HEK293T (cell line): ENCODE results near the gene WDR1.

Source experiments
- CTCF ChIA-PET: fragments of 350-600 bp; formaldehyde crosslinking; extraction: SDS; loops from one replicate; lab custom pipeline; 2021; ENCODE audit warnings: antibody characterized with exemption, inconsistent platforms; lab: Yijun Ruan, JAX
- POLR2A ChIA-PET: fragments of 350-600 bp; formaldehyde crosslinking; extraction: SDS; loops from one replicate; lab custom pipeline; 2020; ENCODE audit warnings: antibody characterized with exemption, inconsistent platforms; lab: Yijun Ruan, JAX
- DNase-seq: peaks from one replicate; pipeline ENCODE4 v3.0.0; 2012; ENCODE audit warnings: mixed read lengths; ENCODE audit errors: extremely low spot score
- ARNT ChIP-seq: fragments of 450-650 bp; IDR thresholded peaks from 2 replicates; pipeline ENCODE4 v1.6.1; 2017; ENCODE audit warnings: mild to moderate bottlenecking
- BHLHE40 ChIP-seq: fragments of 450-650 bp; IDR thresholded peaks from 2 replicates; pipeline ENCODE4 v1.6.1; 2016; ENCODE audit warnings: mild to moderate bottlenecking, moderate library complexity, borderline replicate concordance
- CTBP1 ChIP-seq: fragments of 450-650 bp; IDR thresholded peaks from 2 replicates; pipeline ENCODE4 v1.6.1; 2016; ENCODE audit warnings: borderline replicate concordance
- ELF4 ChIP-seq: fragments of 450-650 bp; IDR thresholded peaks from 2 replicates; pipeline ENCODE4 v1.6.1; 2017; ENCODE audit warnings: antibody characterized with exemption
- FOXA1 ChIP-seq: fragments of 450-650 bp; IDR thresholded peaks from 2 replicates; pipeline ENCODE4 v1.6.1; 2016; ENCODE audit warnings: mild to moderate bottlenecking
- FOXK2 ChIP-seq: fragments of 450-650 bp; IDR thresholded peaks from 2 replicates; pipeline ENCODE4 v1.6.1; 2016; ENCODE audit warnings: mild to moderate bottlenecking
- FOXM1 ChIP-seq: fragments of 450-650 bp; IDR thresholded peaks from 2 replicates; pipeline ENCODE4 v1.6.1; 2017; ENCODE audit warnings: mild to moderate bottlenecking, borderline replicate concordance
- HDGF ChIP-seq: fragments of 450-650 bp; IDR thresholded peaks from 2 replicates; pipeline ENCODE4 v1.6.1; 2017; ENCODE audit warnings: antibody characterized with exemption, borderline replicate concordance
- L3MBTL2 ChIP-seq: fragments of 450-650 bp; conservative IDR thresholded peaks from 2 replicates; pipeline ENCODE4 v1.6.1; 2016; ENCODE audit warnings: mild to moderate bottlenecking
- LEF1 ChIP-seq: fragments of 450-650 bp; IDR thresholded peaks from 2 replicates; pipeline ENCODE4 v1.6.1; 2017; ENCODE audit warnings: mild to moderate bottlenecking, borderline replicate concordance
- NFRKB ChIP-seq: fragments of 450-650 bp; IDR thresholded peaks from 2 replicates; pipeline ENCODE4 v1.6.1; 2016; ENCODE audit warnings: mild to moderate bottlenecking, moderate library complexity
- SP1 ChIP-seq: fragments of 450-650 bp; IDR thresholded peaks from 2 replicates; pipeline ENCODE4 v1.6.1; 2017
- SUZ12 ChIP-seq: fragments of 450-650 bp; IDR thresholded peaks from 2 replicates; pipeline ENCODE4 v1.6.1; 2016; ENCODE audit warnings: mild to moderate bottlenecking
- TARDBP ChIP-seq: fragments of 450-650 bp; IDR thresholded peaks from 2 replicates; pipeline ENCODE4 v1.6.1; 2016
- ZNF384 ChIP-seq: fragments of 450-650 bp; IDR thresholded peaks from 2 replicates; pipeline ENCODE4 v1.6.1; 2016
- TF ChIP-seq, protein P1 (sequence below): fragments of 450-650 bp; IDR thresholded peaks from 2 replicates; pipeline ENCODE4 v1.6.1; 2016

WDR1 gene

GRCh38 chr4:10031668-10032590 is 84.7 kb downstream of the WDR1 start:
- TF ChIP-seq CTBP1, result no peak
- no peak for TF ChIP-seq BHLHE40
- no peak for TF ChIP-seq L3MBTL2
- TF ChIP-seq SUZ12, result no peak
- no peak for TF ChIP-seq FOXA1
- TF ChIP-seq NFRKB, result no peak

DNA sequence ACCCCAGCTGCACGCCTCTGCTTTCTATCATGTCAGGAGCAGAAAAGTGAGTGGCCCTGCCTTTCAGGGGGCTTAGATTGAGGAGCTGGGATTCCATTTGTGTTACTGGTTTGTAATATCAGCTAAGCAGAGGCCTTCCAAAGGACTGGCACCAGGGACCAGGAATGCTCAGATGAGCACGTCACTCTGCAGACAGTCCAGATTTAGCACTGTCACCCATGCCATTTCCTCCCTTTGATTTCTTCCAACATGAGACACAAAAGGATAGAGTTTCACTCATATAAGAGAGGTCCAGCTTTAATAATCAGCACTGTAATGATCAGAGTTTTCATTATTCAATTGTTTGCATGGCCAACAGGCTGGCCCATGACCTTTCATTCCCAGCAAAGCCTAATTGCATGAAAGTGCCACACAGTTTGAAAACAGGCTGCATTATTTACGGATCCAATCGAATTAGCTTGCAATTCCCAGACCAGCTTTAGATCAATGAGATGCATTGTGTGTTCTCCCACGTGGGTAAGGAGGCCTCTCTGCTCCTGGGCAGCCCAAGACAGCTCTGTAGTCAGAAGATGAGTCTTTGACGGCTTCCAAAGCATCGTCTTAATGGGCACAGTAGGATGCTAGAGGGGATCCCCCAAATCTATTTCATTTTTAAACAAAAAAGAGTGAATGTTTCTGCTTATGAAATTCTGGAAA is 85.5 kb downstream of the WDR1 start:
- DNase-seq, result no peak
- TF ChIP-seq, protein P1, sequence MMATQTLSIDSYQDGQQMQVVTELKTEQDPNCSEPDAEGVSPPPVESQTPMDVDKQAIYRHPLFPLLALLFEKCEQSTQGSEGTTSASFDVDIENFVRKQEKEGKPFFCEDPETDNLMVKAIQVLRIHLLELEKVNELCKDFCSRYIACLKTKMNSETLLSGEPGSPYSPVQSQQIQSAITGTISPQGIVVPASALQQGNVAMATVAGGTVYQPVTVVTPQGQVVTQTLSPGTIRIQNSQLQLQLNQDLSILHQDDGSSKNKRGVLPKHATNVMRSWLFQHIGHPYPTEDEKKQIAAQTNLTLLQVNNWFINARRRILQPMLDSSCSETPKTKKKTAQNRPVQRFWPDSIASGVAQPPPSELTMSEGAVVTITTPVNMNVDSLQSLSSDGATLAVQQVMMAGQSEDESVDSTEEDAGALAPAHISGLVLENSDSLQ, result no peak
- TF ChIP-seq FOXK2 (no peak), ARNT (no peak), FOXM1 (no peak), SUZ12 (no peak), BHLHE40 (no peak), FOXA1 (no peak), HDGF (no peak), ZNF384 (no peak), CTBP1 (no peak), L3MBTL2 (no peak), NFRKB (no peak), SP1 (no peak)
- CTCF ChIA-PET, result interaction anchor here (0.5 kb wide), 1 partner anchor 857 kb away, joined by 6 read pairs; no protein-coding TSS in a partner anchor
- POLR2A ChIA-PET, result no interaction called here

More at GRCh38 chr4:10031668-10032590, 84.7 kb downstream of the WDR1 start:
- CTCF ChIA-PET, result interaction anchor here (0.5 kb wide), 1 partner anchor 856 kb away, joined by 6 read pairs; no protein-coding TSS in a partner anchor
- POLR2A ChIA-PET, result no interaction called here
- no peak for DNase-seq

GRCh38 chr4:10029403-10029802 is 87.2 kb downstream of the WDR1 start:
- ChIA-PET CTCF (no interaction called here), POLR2A (no interaction called here)
- TF ChIP-seq LEF1 (no peak), FOXM1 (no peak), ELF4 (no peak), BHLHE40 (no peak), TARDBP (no peak), FOXA1 (no peak), CTBP1 (no peak)
- DNase-seq, result no peak

- POLR2A ChIA-PET, result no interaction called here
- CTCF ChIA-PET, result interaction anchor here (0.6 kb wide), 1 partner anchor 302 kb away, joined by 4 read pairs; no protein-coding TSS in a partner anchor
Measured at GRCh38 chr4:10028910-10029309, 87.7 kb downstream of the WDR1 start.

DNA sequence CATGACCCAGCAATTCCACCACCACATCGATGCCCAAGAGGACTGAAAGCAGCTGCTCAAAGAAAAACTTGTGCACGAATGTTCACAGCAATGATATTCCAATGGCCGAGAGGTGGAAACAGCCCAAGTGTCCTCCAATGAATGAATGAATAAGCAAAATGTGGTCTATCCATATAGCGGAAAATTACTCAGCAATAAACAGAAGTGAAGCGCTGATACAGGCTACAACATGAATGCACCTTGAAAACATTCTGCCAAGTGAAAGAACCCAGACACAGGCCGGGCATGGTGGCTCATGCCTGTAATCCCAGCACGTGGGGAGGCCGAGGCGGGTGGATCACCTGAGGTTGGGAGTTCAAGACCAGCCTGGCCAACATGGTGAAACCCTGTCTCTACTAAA is 90.1 kb downstream of the WDR1 start:
- ChIA-PET CTCF (no interaction called here), POLR2A (no interaction called here)
- TF ChIP-seq CTBP1 (no peak), ELF4 (no peak), SUZ12 (no peak), TARDBP (no peak), NFRKB (no peak), ZNF384 (no peak), L3MBTL2 (no peak), FOXA1 (no peak), BHLHE40 (no peak), FOXM1 (no peak), ARNT (no peak), HDGF (no peak), LEF1 (no peak), FOXK2 (no peak), SP1 (no peak)
- TF ChIP-seq, protein P1, result no peak
- DNase-seq, result no peak

More at GRCh38 chr4:10028910-10029309, 87.7 kb downstream of the WDR1 start:
- TF ChIP-seq FOXM1, result no peak
- no peak for TF ChIP-seq FOXK2
- TF ChIP-seq L3MBTL2, result no peak
- TF ChIP-seq ELF4, result no peak
- no peak for TF ChIP-seq ZNF384
- TF ChIP-seq SUZ12, result no peak
- no peak for TF ChIP-seq FOXA1
- TF ChIP-seq CTBP1, result no peak
- no peak for TF ChIP-seq HDGF
- TF ChIP-seq LEF1, result no peak
- TF ChIP-seq, protein P1, result no peak
- TF ChIP-seq ARNT, result no peak
- no peak for DNase-seq
